Stimulated activated CD8-positive, alpha-beta memory T cell treated with anti-CD3 and anti-CD28 coated beads, Interleukin-12 subunit alpha, Interleukin-12 subunit beta, amount 100 ng/mL, for 1 hour (primary cell): ENCODE measurements around the gene SEC31A.
"Not testable (repeated sequence)": the region's sequence is repeated elsewhere in the genome, so short reads cannot be mapped to it uniquely, and the experiment has no call there.

Experiments used
- DNase-seq: peaks from one replicate; pipeline ENCODE4 v3.0.0-alpha.2; 2020; ENCODE audit warnings: low read depth

The SEC31A gene

DNA sequence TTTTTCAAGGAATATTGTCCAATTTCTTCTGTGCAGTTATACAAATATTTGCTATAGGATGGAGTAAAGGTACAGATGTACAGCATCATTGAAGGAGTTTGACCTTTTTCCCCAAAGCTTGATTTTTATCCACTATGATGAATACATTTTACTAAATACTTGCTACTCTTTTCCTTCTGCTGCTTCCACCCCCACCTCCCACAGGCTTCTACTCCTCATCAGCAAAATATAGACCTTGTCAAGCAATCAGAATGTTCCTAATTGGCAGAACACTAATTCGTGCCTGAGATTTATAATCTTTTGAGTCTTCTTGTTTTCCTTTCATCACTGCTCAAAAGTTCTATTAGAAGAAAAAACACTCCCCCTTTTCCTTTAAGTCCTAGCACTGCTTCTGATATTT lies 5.8 kb upstream of the SEC31A start:
- DNase-seq = no peak

DNA sequence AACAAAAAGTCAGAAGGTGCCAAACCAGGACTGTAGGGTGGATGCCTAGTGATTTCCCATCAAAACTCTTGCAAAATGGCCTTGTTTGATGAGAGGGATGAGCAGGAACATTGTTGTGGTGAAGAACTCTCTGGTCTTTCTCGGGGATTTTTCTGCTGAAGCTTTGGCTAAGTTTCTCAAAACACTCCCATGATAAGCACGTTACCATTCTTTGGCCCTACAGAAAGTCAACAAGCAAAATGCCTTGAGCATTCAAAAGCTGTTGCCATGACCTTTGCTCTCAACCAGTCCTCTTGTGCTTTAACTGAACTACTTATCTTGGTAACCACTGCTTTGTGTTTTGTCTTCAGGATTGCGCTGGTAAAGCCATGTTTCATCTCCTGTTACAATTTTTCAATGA lies 3.0 kb upstream of the SEC31A start:
- no peak for DNase-seq

DNA sequence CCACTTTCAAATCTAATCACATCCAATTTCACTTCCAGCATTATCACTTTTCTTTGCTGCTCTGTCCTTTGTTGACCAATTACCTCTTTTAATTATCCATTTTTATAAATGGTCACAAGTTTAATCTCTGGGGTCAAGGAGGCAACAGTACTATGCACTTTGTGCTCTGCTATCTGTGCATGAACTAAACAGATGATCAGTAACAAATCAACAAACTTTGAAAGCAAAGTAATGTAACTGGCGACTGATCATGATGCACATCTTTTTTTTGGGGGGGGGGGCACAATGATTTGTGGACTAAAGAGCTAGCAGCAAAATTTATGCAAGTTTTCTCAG lies 1.5 kb upstream of the SEC31A start:
- DNase-seq = no peak

DNA sequence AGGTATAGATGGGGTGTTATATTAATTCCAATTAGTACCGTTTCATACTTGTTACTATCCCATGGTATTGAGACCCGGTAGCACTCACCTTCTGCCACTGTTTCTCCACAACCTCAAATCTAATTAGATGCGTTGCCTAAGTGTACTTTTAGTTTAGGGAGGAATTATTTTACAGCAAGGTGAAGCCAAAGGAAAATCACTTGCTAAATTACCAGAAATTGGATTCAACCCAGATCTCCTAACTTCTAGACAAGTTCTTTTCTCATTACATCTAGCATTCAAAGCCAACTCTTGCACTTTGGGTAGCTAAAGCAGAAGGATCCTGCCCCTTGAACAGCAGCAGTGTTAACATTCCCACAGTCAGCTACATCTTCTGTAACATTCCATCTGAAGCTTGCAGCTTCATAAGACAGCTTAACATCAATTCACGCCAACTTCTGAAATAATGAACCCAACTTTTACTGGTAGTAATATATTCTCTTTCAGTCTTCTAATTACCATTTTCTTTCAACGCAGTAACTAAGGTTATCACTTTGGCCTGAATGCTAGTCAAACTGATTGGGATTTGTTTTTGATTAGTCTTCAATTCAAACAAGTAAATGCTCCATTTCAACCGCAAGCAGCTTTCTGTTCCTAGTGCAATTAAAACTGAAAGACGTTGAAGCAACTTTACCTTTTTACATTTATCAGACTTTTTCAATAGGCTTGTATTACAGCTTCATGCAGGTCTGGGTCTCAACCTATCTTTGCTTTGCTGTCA lies 934 bp upstream of the SEC31A start:
- DNase-seq = no peak

DNA sequence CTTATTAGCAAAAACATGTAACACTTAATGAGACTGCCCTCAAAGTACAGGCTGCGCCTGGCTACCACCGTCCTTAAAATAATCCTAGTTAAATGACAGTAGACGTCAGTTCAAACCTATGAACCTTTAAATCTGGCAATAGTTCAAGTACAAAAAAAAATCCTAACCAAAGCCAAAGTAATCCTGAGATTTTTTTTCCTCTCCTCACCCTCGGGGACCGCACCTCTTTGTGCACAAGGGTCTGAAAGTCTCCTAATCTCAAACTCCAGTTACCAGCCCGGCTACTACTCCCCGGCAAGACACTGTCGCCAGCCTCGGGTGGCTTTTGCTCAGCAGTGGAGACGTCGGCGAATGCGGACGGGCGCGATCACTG lies 439 bp downstream of the SEC31A start:
- DNase-seq = no peak

GRCh38 chr4:82889287-82889686 lies 1.7 kb downstream of the SEC31A start:
- DNase-seq = no peak

GRCh38 chr4:82886147-82886942 lies 4.6 kb downstream of the SEC31A start:
- DNase-seq = no peak

DNA sequence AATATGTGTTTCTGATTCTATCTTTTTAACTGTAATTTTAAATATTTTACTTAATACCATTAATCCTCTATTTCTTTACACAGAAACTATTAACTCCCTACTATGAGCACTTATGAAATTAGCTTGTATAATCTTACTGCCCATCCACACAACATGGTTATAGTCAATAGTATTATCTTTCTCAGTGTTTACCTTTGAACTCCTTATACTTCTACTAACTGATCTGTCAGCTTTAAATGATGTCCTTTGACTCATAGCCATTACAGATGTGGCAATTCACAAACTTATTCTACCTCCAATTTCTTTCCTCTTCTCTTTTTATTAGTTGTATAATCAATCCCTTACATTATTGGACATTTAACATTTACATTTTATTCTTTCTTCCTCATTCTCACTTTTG lies 5.5 kb downstream of the SEC31A start:
- DNase-seq = no peak

DNA sequence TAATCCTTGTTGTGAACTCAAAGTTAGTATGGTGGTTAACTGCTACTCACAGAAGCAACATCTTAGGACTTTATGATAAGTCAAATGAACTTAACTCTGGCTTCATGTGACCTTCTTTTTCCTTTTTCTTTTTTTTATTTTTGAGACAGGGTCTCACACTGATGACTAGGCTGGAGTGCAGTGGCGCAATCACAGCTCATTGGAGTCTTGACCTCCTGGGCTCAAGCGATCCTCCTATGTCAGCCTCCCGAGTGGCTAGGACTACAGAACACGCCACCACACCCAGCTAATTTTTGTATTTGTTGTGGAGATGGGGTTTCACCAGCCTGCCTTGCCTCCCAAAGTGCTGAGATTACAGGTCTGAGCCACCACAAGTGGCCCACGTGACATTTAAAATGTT lies 22.4 kb downstream of the SEC31A start:
- DNase-seq = no peak

DNA sequence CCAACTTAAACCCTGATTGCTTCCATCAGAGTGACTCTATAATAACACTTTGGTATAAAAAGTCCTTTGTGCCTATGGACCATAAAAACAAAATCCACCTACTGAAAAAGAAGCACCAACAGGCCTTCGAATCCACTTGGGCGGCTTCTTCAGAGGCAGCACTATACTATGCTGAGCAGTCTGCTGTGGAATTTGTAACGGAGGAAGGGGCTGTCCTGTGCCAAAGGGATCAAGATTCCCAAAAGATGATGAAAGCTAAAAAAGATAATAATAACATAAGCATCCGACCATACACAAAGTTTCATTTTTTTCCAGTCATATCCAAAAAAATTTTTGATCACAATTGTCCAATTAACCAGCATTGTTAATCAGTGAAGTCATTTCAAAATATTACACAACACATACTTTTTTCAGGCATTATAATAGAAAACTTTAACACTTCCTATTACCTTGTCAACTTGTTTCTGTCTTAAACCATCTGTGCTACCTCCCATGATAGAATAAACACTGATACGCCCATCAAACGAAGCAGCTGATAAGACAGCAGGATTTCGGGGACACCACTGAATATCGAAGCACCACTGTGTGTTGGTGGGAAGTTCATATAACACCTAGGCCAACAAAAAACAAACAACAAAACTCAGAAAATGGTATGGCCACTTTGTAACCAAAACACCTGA lies 24.1 kb downstream of the SEC31A start:
- no peak for DNase-seq

- DNase-seq = not testable (repeated sequence)
Observed at GRCh38 chr4:82866033-82866432, 24.9 kb downstream of the SEC31A start.

DNA sequence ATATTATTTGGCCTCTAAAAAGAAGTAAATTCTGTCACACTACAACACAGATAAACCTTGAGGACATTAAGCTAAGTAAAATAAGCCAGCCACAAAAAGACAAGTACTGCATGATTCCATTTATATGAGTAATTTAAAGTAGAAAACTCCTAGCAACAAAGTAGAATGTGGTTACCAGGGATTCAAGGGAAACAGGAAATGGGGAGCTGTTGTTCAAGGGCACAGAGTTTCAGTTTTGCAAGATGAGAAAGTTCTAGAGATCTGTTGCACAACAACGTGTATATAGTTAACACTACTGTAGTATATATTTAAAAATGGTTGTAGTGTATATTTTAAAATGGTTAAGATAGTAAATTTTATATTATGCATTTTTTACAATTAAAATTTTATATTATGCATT lies 25.4 kb downstream of the SEC31A start:
- DNase-seq = no peak

DNA sequence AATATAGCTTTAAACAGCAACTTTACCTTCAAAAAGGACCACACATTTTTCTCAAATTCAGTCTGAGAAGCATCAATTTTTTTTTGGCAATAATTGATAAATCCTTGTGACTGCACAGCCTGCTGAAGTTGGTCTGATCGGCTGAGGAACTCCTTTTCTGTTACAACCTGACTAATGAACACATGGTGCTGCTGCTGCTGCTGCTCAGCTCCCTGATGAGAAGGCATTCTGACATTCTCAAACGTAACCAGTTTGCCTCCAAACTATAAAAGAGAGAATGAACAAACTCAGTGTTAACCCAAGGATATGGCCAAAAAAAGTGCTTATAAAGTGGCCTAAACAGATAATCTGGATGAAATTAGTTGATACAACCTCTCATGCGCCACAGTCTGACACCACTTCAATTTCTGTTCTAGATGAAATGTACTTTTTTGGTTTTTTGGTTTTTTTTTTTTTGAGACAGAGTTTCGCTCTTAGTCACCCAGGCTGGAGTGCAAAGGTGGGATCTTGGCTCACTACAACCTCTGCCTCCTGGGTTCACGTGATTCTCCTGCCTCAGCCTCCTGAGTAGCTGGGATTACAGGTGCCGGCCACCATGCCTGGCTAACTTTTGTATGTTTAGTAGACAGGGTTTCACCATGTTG lies 26.5 kb downstream of the SEC31A start:
- DNase-seq = no peak

DNA sequence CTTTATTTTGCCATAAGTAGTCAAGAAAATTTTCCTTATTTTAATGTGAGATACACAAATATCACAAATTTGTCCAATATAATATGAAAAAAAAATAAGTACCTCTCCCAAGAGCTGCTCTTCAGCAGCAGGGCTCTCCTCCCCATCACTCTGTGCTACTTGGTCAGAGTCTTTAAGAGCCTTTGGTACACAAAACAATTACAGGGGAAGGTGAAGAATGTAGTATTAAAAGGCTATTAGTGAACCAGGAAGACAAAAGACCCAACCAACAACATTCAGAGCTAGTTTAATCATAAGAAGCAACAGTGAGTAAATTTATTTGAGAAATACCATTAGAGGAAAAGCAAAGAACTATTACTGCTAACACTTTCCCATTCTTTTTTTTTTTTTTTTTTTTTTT lies 29.4 kb downstream of the SEC31A start:
- DNase-seq = no peak

DNA sequence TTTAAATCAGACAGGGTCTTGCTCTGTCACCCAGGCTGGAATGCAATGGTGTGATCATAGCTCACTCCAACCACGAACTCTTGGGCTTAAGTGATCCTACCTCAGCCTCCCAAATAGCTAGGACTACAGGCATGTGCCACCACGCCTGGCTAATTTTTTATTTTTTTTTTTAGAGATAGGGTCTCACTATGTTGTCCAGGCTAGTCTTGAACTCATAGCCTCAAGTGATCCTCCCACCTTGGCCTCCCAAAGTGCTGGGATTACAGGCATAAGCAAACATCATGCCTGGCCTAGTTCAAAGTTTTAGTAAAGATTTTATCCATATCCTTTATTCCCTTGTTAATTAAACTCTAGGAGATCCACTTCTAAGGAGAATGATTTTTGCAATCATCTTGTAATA lies 30.5 kb downstream of the SEC31A start:
- DNase-seq = not testable (repeated sequence)

- no peak for DNase-seq
Observed at GRCh38 chr4:82852751-82853285, 38.1 kb downstream of the SEC31A start.

DNA sequence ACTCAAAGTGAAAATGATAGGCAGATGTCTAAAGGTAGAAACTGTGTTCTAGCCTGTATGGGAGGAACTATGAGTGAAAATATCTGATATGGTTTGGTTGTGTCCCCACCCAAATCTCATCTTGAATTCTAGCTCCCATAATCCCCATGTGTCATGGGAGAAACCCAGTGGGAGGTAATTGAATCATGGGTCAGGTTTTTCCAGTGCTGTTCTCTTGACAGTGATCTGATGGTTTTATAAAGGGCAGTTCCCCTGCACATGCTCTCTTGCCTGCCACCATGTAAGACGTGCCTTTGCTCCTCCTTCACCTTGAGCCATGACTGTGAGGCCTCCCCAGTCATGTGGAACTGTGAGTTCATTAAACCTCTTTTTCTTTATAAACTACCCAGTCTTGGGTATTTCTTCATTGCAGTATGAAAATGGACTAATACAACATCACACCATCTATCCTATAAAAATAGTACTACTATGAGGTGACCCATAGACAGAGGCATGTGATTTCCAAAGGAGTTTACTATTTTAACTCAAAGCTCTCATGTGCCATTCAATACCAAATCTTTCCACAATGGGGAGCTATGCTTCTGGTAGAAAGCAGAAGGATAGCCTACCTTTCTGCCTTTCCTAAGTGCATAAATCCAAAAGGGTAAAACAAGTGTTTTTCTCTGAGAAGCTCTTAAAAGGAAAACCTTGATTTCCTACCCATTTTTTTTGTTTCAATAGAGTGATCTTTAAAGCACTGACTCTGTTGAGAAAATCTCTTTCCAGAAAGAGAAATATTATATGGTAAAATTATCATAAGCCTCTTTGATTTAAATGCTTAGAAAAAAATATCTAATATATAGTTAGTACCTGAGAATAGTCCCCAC lies 38.8 kb downstream of the SEC31A start:
- DNase-seq = no peak

DNA sequence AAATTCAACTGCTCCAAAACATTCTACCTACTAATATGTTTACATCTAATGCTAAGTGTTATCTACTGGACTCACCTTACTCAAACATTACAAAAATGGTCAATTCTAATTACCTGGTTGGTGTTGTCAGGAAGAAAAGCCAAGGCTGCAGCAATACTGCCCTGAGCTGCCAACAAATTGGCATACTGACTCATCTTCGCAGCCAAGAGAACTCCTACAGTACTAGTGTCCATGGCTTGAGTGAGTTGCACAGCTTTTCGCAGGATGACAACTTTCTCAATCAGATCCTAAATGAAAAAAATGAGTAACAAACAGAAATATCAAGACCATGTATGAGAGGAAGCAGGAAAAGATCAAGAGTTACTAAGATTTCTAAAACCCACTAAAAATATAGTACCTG lies 39.6 kb downstream of the SEC31A start:
- no peak for DNase-seq

GRCh38 chr4:82850684-82851083 lies 40.3 kb downstream of the SEC31A start:
- no peak for DNase-seq

GRCh38 chr4:82848706-82849105 lies 42.2 kb downstream of the SEC31A start:
- no peak for DNase-seq

DNA sequence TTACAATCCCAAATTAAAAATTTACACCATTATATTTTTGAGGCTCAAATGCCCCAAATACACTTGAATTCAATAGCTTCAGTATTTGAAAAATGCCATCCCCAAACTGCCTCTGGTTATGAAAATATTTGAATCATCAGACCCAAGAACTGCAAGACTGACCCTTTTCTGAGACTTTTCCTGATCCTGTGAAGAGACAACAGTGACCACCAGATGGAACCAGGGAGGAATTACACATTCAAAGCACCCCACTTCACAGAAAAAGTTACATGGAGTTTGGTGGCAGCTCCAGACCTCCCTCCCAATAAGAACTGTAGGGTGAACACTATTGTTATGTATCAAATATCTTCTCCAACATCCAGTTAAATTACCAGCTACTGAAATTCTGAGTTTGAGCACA lies 48.4 kb downstream of the SEC31A start:
- no peak for DNase-seq

DNA sequence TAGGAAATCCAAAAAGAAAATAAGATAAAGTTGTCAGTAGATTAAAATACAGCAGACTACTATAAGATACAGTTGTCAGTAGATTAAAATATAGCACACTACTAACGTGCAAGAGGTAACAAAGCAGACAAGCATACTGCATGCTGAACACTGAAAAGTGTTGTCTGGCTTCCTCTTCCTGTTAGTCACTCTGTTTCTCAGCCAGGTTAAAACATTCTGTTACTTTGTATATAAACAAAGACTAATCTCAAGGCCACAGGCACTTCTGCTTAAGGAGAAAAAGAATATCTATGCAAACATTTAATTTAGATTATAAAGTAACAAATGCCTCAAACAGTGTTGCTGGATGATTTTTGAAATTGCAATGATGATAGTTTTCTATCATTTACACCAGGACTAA lies 51.3 kb downstream of the SEC31A start:
- no peak for DNase-seq
